Gastrocnemius medialis (tissue), 4 donors: ENCODE data around the gene NOTCH1. TPM values are rescaled to one million over a fixed set of nuclear protein-coding genes. Genes with fewer than 3 reads are reported as not detected.

ENCODE experiments used
- ATAC-seq, 2 donors: fragments of 150-250 bp; one replicate each; pipeline ENCODE4 v1.9.1; 2016
- DNase-seq, 2 donors: peaks; one replicate each; pipeline ENCODE4 v3.0.0-alpha.2; 2019
- H3K27ac ChIP-seq, 4 donors: fragments of 200-600 bp; sonication (generic); 1 replicate in 1 of 4; 2 replicates in 3 of 4; pipeline ENCODE4 v1.5.1; 2016 to 2018; ENCODE audit warnings: mild to moderate bottlenecking in 2 of 4, moderate library complexity in 1 of 4
- H3K27me3 ChIP-seq, 3 donors: fragments of 200-600 bp; sonication (generic) in 2 of 3; 1 replicate in 1 of 3; 2 replicates in 2 of 3; pipeline versions ENCODE4 v1.5.1 to v1.6.0; 2016 to 2019; ENCODE audit warnings: mild to moderate bottlenecking in 1 of 3, moderate library complexity in 1 of 3
- H3K36me3 ChIP-seq, 2 donors: fragments of 200-600 bp; sonication (generic) in 1 of 2; one replicate each; pipeline ENCODE4 v1.5.1; 2017 to 2018
- H3K4me1 ChIP-seq, 2 donors: fragments of 200-600 bp; sonication (generic) in 1 of 2; one replicate each; pipeline ENCODE4 v1.5.1; 2016 to 2017; ENCODE audit warnings: mild to moderate bottlenecking in 2 of 2
- H3K4me3 ChIP-seq, 4 donors: fragments of 200-600 bp; sonication (generic) in 3 of 4; 1 replicate in 1 of 4; 2 replicates in 3 of 4; pipeline ENCODE4 v1.5.1; 2016 to 2019; ENCODE audit warnings: mild to moderate bottlenecking in 2 of 4
- H3K9me3 ChIP-seq, 3 donors: fragments of 200-600 bp; sonication (generic) in 2 of 3; 1 replicate in 1 of 3; 2 replicates in 2 of 3; pipeline ENCODE4 v1.5.1; 2016 to 2019
- POLR2A ChIP-seq, 2 donors: fragments of 450-650 bp; IDR thresholded peaks; one replicate each; pipeline ENCODE4 v1.6.1; 2017; ENCODE audit warnings: antibody characterized with exemption in 2 of 2, mild to moderate bottlenecking in 2 of 2, moderate library complexity in 2 of 2
- in situ Hi-C, 4 donors: fragments of 200-750 bp; cut with MboI; loops; one replicate each; pipeline versions ENCODE4 v1.15.0 to v1.8.0; 2017; ENCODE audit warnings: low sequenced_read_pairs in 4 of 4
- intact Hi-C: fragments of 100-400 bp; cut with DNase I; formaldehyde crosslinking; loops from one replicate; pipeline ENCODE4 v1.15.1; 2023; ENCODE audit warnings: low total_unique reads
- total RNA-seq, 4 donors: library from RNA; depleted of rRNA; stranded (reverse); fragments of >200 nt; gene quantifications; one replicate each; pipeline versions ENCODE4 v1.1.0 to v1.2.3, GENCODE V29; 2016
- TF ChIP-seq, protein P1 (sequence below), 5 experiments: fragments of 450-650 bp in 3 of 5; fragments of 200-600 bp in 2 of 5; sonication (generic) in 2 of 5; IDR thresholded peaks in 4 of 5; conservative IDR thresholded peaks in 1 of 5; 1 replicate in 4 of 5; 2 replicates in 1 of 5; pipeline ENCODE4 v1.5.1; 2016 to 2019; ENCODE audit warnings: antibody characterized with exemption in 5 of 5, mild to moderate bottlenecking in 3 of 5, moderate library complexity in 3 of 5

Gene NOTCH1
- total RNA-seq, 4 donors from 2014 or later: 6.3 to 15.4 (median 8.2) TPM

DNA sequence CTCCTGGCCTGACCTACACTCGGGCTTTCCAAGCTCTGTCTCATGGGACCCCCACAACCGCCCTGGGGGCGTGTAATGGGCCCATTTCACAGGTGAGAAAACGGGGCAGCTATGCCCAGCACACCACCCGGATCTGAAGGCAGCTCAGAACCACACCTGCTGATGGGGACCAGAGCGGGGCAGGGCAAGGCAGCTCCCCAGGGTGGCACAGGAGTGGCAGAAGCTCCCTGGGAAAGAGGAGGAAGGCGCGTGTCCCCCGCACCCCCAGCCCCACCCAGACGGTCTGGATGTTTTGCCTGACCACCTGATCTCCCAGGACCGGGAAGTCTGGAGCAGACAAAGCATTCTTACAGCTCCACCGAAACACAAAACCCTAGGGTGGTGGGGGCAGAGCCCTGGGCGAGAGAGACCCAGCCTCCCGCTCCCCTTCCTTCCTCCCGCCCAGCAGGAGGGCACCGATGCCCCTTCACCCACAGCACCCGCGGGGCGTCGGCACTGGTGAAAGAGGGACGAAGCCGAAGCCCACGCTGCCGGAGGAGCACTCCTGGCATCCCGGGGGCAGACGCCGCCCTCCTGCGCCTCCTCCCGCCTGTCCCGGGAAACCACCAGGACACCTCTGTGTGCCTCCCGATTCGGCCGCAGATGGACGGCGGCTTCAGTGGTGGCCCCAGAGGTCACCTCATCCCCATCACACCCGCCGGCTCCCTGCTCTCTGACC, 14.5 kb downstream of the NOTCH1 start:
- intact Hi-C loops: no loop called here
- ATAC-seq (no peak), DNase-seq (no peak)
- TF ChIP-seq POLR2A (IDR thresholded peaks at IDR 0.05): no peak
- TF ChIP-seq, protein P1, sequence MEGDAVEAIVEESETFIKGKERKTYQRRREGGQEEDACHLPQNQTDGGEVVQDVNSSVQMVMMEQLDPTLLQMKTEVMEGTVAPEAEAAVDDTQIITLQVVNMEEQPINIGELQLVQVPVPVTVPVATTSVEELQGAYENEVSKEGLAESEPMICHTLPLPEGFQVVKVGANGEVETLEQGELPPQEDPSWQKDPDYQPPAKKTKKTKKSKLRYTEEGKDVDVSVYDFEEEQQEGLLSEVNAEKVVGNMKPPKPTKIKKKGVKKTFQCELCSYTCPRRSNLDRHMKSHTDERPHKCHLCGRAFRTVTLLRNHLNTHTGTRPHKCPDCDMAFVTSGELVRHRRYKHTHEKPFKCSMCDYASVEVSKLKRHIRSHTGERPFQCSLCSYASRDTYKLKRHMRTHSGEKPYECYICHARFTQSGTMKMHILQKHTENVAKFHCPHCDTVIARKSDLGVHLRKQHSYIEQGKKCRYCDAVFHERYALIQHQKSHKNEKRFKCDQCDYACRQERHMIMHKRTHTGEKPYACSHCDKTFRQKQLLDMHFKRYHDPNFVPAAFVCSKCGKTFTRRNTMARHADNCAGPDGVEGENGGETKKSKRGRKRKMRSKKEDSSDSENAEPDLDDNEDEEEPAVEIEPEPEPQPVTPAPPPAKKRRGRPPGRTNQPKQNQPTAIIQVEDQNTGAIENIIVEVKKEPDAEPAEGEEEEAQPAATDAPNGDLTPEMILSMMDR (IDR thresholded peaks at IDR 0.05 in 4 of 5, conservative IDR thresholded peaks at IDR 0.05 in 1 of 5): no peak
- Histone ChIP-seq H3K4me1 (peaks cover 37 to 40% of the 10 kb centered on the region in 2 donors), H3K9me3 (no peaks in the 10 kb centered on the region), H3K4me3 (no peak overlapping the region), H3K27ac (peak overlapping the region in 3 of 4 donors; percentile 34 to 47 (median 46)), H3K27me3 (no peaks in the 10 kb centered on the region), H3K36me3 (no peaks in the 10 kb centered on the region)
- in situ Hi-C loops: no loop called here

DNA sequence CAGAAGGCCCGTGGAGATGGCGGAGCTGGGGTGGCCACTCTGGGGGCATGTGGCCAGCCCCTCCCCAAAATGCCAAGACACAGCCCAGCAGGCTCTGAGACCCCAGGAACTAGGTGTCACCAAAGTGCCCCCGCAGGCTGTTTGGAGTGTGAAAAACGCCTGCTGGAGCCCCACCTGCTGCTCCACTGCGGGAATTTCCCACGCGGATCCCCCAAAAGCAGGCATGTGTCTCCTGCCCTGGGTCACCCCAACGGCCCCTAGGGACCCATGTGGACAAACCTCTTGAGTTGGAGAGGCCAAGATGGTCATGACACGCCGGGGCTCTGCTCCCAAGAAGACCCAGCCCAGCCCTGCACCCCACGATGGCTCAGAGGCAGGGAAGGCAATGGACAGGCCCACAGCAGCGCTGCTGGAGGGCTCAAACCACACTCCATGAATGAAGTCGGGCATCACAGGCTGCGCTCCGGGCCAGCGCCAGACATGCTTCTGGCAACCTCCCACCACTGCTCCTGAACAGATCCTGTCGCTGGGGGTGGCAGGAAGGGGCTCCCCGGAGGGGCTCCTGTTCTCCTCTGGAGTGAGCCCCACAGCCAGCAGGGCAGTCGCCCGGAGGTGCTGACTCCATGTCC, 15.3 kb downstream of the NOTCH1 start:
- Histone ChIP-seq H3K27ac (peak overlapping the region in 3 of 4 donors; percentile 27 to 47 (median 46)), H3K4me3 (no peak overlapping the region), H3K9me3 (no peaks in the 10 kb centered on the region), H3K27me3 (no peaks in the 10 kb centered on the region), H3K4me1 (peaks cover 44 to 47% of the 10 kb centered on the region in 2 donors), H3K36me3 (no peaks in the 10 kb centered on the region)
- no peak for DNase-seq
- intact Hi-C loops (no loop called here), in situ Hi-C loops (no loop called here)
- no peak for ATAC-seq
- TF ChIP-seq, protein P1 (IDR thresholded peaks at IDR 0.05 in 4 of 5, conservative IDR thresholded peaks at IDR 0.05 in 1 of 5): no peak
- no peak for TF ChIP-seq POLR2A (IDR thresholded peaks at IDR 0.05)

DNA sequence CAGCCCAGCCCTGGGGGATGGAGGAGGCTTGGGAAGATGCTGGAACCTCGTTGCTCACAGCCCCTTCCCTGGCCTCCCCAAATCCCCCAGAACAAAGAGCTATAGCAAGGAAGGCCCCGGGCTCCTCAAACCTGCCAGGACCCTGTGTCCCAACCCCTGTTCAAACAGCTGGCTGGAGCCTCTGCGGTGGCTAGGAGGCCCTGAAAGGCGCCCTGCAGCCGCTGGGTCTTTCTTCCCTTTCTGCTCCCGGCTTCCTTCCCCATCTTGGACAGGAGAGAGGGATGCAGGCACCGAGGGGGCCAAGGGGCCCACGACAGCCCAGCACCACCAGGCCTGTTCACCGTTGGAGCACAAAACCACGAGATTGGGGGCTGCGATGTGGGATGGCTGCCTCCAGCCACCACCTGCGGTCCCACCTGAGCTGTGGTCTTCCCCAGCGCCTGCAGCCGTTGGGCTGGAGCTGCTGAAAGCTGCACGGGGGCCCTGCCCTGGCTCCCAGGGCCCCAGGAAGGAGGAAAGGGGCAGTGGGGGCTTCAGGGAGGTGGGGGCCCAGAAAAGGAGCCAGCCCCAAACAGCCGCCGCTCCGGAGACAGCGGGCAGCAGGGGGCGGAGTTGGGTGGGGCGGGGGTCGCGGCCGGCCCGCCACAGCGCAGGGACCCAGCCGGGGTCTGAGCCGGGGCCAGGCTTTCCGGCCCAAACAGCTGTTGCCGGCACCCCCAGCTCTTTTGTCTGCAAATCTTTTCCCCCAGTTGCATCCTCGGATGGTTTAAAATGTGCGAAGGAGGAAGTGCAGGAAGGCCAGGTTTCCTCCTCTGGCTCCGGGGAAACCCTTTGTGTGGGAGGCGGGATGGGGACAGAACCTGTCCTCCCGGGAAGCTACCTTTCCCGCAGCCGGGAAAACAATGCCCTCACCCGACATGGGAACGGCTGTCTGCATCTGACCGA, 16.1 kb downstream of the NOTCH1 start:
- no peak overlapping the region for H3K4me3 ChIP-seq

DNA sequence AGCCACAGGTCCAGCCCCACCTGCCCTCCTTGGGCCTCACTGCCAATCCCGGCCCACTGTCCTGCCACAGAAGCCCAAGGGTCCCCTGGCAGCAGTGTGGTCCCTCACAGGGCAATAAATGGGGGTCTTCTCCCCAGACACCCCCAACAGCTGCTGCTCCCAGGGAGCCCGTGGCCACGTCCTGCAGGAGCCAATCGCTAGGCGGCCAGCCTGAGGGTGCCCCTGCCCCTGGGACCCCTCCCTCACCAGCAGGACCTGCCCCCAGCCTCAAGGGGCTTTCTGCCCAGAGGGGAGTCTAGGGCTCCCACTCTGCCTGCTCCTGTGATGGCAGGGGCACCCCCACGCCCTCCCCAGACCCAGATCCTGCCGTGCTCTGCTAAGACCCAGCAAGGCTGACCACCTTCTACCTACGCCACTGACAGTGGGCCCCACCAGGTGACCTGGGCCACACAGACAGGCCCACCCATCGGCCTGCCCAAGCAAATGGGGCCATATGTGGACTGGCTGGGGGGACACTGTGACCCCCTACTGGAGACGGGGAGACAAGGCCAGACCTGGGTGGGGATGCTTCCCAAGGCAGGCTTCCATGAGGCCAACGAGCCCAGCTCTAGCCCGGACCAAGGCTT, 17.0 kb downstream of the NOTCH1 start:
- intact Hi-C loops (loop anchor here (5.0 to 10.0 kb wide), 2 partner anchors 42 to 106 kb away; no protein-coding TSS in a partner anchor), in situ Hi-C loops (no loop called here)
- Histone ChIP-seq H3K4me3 (no peak overlapping the region), H3K4me1 (peaks cover 51 to 61% of the 10 kb centered on the region in 2 donors), H3K36me3 (no peaks in the 10 kb centered on the region), H3K27ac (peak overlapping the region in 3 of 4 donors; percentile 37 to 52 (median 46)), H3K27me3 (no peaks in the 10 kb centered on the region), H3K9me3 (no peaks in the 10 kb centered on the region)
- TF ChIP-seq, protein P1 (IDR thresholded peaks at IDR 0.05 in 4 of 5, conservative IDR thresholded peaks at IDR 0.05 in 1 of 5): no peak
- TF ChIP-seq POLR2A (IDR thresholded peaks at IDR 0.05): no peak
- no peak for ATAC-seq
- no peak for DNase-seq

More for the DNA sequence above, 16.1 kb downstream of the NOTCH1 start:
- no peaks in the 10 kb centered on the region for H3K9me3 ChIP-seq
- no peaks in the 10 kb centered on the region for H3K36me3 ChIP-seq
- ATAC-seq: no peak
- H3K27ac ChIP-seq: peak overlapping the region in 3 of 4 donors; percentile 46 to 52 (median 47)
- peaks cover 51 to 52% of the 10 kb centered on the region in 2 donors for H3K4me1 ChIP-seq
- intact Hi-C loops (loop anchor here (5.0 to 10.0 kb wide), 2 partner anchors 42 to 105 kb away; no protein-coding TSS in a partner anchor), in situ Hi-C loops (no loop called here)
- no peak for DNase-seq
- no peak for TF ChIP-seq POLR2A (IDR thresholded peaks at IDR 0.05)
- TF ChIP-seq, protein P1 (IDR thresholded peaks at IDR 0.05 in 4 of 5, conservative IDR thresholded peaks at IDR 0.05 in 1 of 5): no peak
- no peaks in the 10 kb centered on the region for H3K27me3 ChIP-seq
